Lower leg skin (tissue), 4 donors: ENCODE data around the gene NEU2. TPM values are rescaled to one million over a fixed set of nuclear protein-coding genes. Genes with fewer than 3 reads are reported as not detected.

ENCODE experiments used
- DNase-seq, 2 donors: peaks; one replicate each; pipeline ENCODE4 v3.0.0-alpha.2; 2019; ENCODE audit warnings: low spot score in 2 of 2
- H3K4me3 ChIP-seq: fragments of 200-600 bp; sonication (generic); 2 replicates; pipeline ENCODE4 v1.5.1; 2017; ENCODE audit warnings: mild to moderate bottlenecking, low read depth; ENCODE audit not compliant: poor library complexity, severe bottlenecking
- POLR2A ChIP-seq, 2 donors: fragments of 450-650 bp; IDR thresholded peaks; one replicate each; pipeline ENCODE4 v1.6.1; 2016 to 2017; ENCODE audit warnings: antibody characterized with exemption in 2 of 2, mild to moderate bottlenecking in 1 of 2, moderate library complexity in 1 of 2
- WGBS, 2 donors: methylation state at CpG; one replicate each; pipeline ENCODE4 v1.1.5; 2018; 5-methylcytosine and 5-hydroxymethylcytosine counted together
- intact Hi-C: fragments of 100-400 bp; cut with DNase I; formaldehyde crosslinking; loops from one replicate; pipeline ENCODE4 v1.15.0; 2023; ENCODE audit warnings: low total_unique reads
- total RNA-seq, 4 donors: library from RNA; depleted of rRNA; stranded (reverse); fragments of >200 nt; gene quantifications; one replicate each; pipeline ENCODE4 v1.1.0, GENCODE V29; 2016
- TF ChIP-seq, protein P1 (sequence below), 3 donors: fragments of 450-650 bp; IDR thresholded peaks; one replicate each; pipeline ENCODE4 v1.5.1; 2016; ENCODE audit warnings: antibody characterized with exemption in 3 of 3, mild to moderate bottlenecking in 3 of 3, moderate library complexity in 2 of 3

NEU2 gene
- total RNA-seq, 4 donors from 2014 or later: 1.3 to 29.9 (median 14.2) TPM

DNA sequence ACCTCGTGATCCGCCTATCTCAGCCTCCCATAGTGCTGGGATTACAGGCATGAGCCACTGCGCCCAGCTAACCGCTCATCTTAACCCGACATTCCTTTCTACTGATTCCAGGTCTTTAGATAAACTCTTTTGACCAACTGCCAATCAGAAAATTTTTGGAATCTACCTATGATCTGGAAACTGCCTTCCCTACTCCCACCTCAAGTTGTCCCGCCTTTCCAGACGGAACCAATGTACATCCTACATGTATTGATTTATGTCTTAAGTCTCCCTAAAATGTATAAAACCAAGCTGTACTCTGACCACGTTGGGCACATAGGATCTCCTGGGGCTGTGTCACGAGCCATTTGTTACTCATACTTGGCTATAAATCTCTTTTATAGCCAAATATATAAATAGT lies 3.2 kb upstream of the NEU2 start:
- intact Hi-C loops: no loop called here
- WGBS, 2 donors: 61 to 80% methylated on average over 9 of the region's 9 CpGs
- DNase-seq: no peak
- TF ChIP-seq POLR2A (IDR thresholded peaks at IDR 0.05): no peak
- TF ChIP-seq, protein P1, sequence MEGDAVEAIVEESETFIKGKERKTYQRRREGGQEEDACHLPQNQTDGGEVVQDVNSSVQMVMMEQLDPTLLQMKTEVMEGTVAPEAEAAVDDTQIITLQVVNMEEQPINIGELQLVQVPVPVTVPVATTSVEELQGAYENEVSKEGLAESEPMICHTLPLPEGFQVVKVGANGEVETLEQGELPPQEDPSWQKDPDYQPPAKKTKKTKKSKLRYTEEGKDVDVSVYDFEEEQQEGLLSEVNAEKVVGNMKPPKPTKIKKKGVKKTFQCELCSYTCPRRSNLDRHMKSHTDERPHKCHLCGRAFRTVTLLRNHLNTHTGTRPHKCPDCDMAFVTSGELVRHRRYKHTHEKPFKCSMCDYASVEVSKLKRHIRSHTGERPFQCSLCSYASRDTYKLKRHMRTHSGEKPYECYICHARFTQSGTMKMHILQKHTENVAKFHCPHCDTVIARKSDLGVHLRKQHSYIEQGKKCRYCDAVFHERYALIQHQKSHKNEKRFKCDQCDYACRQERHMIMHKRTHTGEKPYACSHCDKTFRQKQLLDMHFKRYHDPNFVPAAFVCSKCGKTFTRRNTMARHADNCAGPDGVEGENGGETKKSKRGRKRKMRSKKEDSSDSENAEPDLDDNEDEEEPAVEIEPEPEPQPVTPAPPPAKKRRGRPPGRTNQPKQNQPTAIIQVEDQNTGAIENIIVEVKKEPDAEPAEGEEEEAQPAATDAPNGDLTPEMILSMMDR (IDR thresholded peaks at IDR 0.05): no peak
- no peak overlapping the region for H3K4me3 ChIP-seq

DNA sequence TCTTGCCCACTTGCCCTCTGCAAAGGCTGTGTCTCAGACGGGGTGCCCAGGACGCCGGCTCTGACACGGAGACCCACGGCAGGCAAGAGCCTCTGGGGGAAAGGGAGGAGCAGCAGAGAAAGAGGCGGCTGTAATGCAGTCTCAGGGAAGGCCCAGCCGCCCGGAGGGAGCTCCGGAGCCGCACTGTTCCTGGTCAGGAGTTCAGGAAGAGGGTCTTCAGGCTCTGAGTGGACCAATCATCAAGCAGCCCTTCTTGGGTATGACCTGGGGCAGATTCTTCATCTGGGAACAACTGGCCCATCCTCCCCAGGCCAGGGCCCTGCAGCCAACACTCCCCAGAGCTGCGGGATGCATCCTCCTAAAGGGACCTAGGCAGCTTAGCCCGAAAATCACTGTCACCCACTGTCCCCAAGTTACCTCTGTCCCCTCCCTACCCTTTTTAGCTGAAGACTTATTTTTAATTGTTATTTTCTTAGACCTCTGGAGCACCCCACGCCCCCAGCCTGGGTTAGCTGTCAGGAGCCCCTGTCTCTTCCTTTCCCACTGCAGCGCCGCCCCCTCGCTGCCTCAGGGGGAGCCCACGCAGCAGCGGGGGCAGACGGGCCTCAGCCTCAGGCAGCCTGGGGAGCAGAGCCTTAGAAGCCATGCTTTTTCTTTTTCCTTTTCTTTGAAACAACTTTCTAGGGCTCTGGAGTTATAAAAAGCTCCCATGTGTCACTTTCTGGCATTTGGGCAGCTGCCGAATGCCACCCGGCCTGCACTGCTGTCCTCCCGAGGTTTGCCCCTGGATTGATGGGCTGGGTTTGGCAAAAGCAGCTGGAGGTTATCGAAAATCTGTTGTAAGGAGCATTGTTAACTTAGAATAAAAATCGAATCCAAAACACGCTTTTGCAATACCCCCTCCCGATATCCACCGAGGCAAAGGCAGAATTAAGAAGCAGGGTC lies 644 bp upstream of the NEU2 start:
- no peak for TF ChIP-seq POLR2A (IDR thresholded peaks at IDR 0.05)
- TF ChIP-seq, protein P1 (IDR thresholded peaks at IDR 0.05): no peak
- 75 to 82% methylated on average over 27 of the region's 27 CpGs for WGBS, 2 donors
- no peak overlapping the region for H3K4me3 ChIP-seq
- DNase-seq: no peak
- intact Hi-C loops: no loop called here

- TF ChIP-seq POLR2A (IDR thresholded peaks at IDR 0.05): no peak
- TF ChIP-seq, protein P1 (IDR thresholded peaks at IDR 0.05): no peak
- H3K4me3 ChIP-seq: no peak overlapping the region
- intact Hi-C loops: no loop called here
- DNase-seq: no peak
- 76 to 77% methylated on average over 9 of the region's 9 CpGs for WGBS, 2 donors
These were observed 1.2 kb downstream of the NEU2 start for GRCh38 chr2:233033672-233034071.

DNA sequence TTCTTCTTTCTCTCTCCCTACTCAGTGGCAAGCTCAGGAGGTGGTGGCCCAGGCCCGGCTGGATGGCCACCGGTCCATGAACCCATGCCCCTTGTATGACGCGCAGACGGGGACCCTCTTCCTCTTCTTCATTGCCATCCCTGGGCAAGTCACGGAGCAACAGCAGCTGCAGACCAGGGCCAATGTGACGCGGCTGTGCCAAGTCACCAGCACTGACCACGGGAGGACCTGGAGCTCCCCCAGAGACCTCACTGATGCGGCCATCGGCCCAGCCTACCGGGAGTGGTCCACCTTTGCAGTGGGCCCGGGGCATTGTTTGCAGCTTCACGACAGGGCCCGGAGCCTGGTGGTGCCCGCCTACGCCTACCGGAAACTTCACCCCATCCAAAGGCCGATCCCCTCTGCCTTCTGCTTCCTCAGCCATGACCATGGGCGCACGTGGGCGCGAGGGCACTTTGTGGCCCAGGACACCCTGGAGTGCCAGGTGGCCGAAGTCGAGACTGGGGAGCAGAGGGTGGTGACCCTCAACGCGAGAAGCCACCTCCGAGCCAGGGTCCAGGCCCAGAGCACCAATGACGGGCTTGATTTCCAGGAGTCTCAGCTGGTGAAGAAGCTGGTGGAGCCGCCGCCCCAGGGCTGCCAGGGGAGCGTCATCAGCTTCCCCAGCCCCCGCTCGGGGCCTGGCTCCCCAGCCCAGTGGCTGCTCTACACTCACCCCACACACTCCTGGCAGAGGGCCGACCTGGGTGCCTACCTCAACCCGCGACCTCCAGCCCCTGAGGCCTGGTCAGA lies 1.8 kb downstream of the NEU2 start:
- intact Hi-C loops: no loop called here
- TF ChIP-seq, protein P1 (IDR thresholded peaks at IDR 0.05): no peak
- no peak for TF ChIP-seq POLR2A (IDR thresholded peaks at IDR 0.05)
- no peak for DNase-seq
- WGBS, 2 donors: 92 to 93% methylated on average over 28 to 33 of the region's 37 CpGs
- no peak overlapping the region for H3K4me3 ChIP-seq

- 94 to 97% methylated on average over 23 of the region's 23 CpGs for WGBS, 2 donors
- TF ChIP-seq, protein P1 (IDR thresholded peaks at IDR 0.05): peak in 1 of 3 donors; percentile 64
- no peak for TF ChIP-seq POLR2A (IDR thresholded peaks at IDR 0.05)
- no peak overlapping the region for H3K4me3 ChIP-seq
- intact Hi-C loops: no loop called here
- no peak for DNase-seq
These were observed 3.1 kb downstream of the NEU2 start for GRCh38 chr2:233035426-233036161.
